GM10248 (cell line): Measurements from ENCODE around the gene MKX.

Source experiments
- CTCF ChIA-PET: fragments of 300-600 bp; sonication (Branson Sonifier 250); formaldehyde crosslinking; extraction: SDS; loops from one replicate; lab custom pipeline; 2021; ENCODE audit warnings: antibody characterized with exemption; lab: Yijun Ruan, JAX
- POLR2A ChIA-PET: fragments of 350-650 bp; sonication (Branson Sonifier 250); formaldehyde crosslinking; extraction: SDS; loops from one replicate; lab custom pipeline; 2020; ENCODE audit warnings: antibody characterized with exemption; lab: Yijun Ruan, JAX
- DNase-seq: peaks from one replicate; pipeline ENCODE4 v3.0.0; 2012; ENCODE audit errors: extremely low spot score
- CTCF ChIP-seq: IDR thresholded peaks from 2 replicates; pipeline ENCODE4 v1.5.1; 2012; ENCODE audit warnings: mild to moderate bottlenecking, low read depth; ENCODE audit errors: extremely low read depth, missing control alignments, control extremely low read depth

Gene MKX

DNA sequence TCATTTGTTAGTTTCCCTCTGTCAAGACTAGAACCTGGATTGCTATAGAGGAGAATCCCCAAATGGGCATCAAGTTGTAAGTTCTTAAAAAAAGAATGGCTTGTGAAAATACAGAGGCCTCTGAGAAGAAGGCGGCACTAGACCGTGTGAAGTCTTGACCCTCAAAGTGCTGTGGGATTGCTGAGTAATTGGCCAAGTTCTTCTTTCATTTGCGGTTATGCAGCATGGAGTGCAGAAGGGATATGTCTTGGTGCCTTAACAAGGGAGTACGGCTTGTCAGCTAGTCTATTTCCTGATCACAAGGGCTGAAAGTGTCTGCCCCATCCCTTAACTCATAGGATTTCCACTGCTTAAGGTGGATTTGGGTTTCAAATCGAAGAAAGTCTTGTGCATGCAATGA lies 81.2 kb downstream of the MKX start:
- no peak for TF ChIP-seq CTCF
- ChIA-PET POLR2A (no interaction called here), CTCF (interaction anchor here (1.1 kb wide), 1 partner anchor 9 kb away, joined by 3 read pairs; no protein-coding TSS in a partner anchor)
- DNase-seq = no peak

- CTCF ChIA-PET = no interaction called here
- POLR2A ChIA-PET = no interaction called here
- no peak for TF ChIP-seq CTCF
- no peak for DNase-seq
Observed at GRCh38 chr10:27663621-27664020, 82.0 kb downstream of the MKX start.

GRCh38 chr10:27661514-27662286 lies 83.9 kb downstream of the MKX start:
- no peak for DNase-seq
- CTCF ChIA-PET = interaction anchor here (1.2 to 1.7 kb wide), 4 partner anchors 10 to 109 kb away, joined by 3 to 5 read pairs (median 4); no protein-coding TSS in a partner anchor
- POLR2A ChIA-PET = no interaction called here
- no peak for TF ChIP-seq CTCF

- no peak for DNase-seq
- no peak for TF ChIP-seq CTCF
- ChIA-PET POLR2A (no interaction called here), CTCF (interaction anchor here (1.6 to 1.7 kb wide), 2 partner anchors 11 to 28 kb away, joined by 4 to 5 read pairs; no protein-coding TSS in a partner anchor)
Observed at GRCh38 chr10:27660711-27661110, 84.9 kb downstream of the MKX start.

DNA sequence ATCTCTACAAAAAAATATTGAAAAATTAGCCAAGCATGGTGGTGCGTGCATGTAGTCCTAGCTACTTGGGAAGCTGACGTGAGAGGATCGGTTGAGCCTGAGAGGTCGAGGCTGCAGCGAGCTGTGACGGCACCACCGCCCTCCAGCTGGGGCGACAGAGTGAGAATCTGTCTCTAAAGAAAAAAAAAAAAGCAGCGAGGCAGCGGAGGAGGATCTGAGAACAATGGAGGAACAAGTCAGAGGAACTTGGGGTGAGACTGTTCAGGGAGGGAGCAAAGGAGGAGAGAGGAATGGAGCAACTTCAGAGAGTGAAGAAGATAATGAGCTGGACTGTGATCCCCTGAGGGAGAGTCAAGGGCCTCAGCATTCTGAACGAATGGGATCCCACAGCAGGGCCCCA lies 85.4 kb downstream of the MKX start:
- ChIA-PET CTCF (interaction anchor here (1.6 to 1.7 kb wide), 2 partner anchors 11 to 28 kb away, joined by 4 to 5 read pairs; no protein-coding TSS in a partner anchor), POLR2A (no interaction called here)
- DNase-seq = no peak
- no peak for TF ChIP-seq CTCF

DNA sequence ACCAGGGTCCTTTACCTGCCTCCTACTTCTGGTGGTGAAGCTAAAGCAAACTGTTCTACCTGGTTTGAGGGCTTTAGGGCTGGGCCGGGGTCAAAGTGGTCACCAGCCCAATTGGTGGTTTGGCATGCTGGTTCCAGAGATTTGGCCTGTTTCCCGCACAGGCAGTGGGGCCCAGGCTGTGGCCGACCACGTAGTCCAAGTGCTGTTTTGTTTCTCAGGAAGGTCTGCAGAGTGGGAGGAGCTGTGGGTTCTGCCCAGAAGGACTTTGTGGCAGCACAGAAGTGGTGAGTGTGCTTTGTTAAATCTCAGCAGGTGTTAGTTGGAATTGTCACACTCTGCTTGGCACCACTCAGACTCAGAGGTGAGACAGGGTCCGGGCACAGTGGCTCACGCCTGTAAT lies 85.8 kb downstream of the MKX start:
- ChIA-PET POLR2A (no interaction called here), CTCF (interaction anchor here (1.7 kb wide), 1 partner anchor 10 kb away, joined by 5 read pairs; no protein-coding TSS in a partner anchor)
- TF ChIP-seq CTCF = no peak
- no peak for DNase-seq
